ENCODE results near the gene AGAP1. TPM values are rescaled to one million over a fixed set of nuclear protein-coding genes. Genes with fewer than 3 reads are reported as not detected.

The AGAP1 gene
- total and polyA plus RNA-seq, 11 donors = 5.9 to 21.6 (median 18.9) TPM

DNA sequence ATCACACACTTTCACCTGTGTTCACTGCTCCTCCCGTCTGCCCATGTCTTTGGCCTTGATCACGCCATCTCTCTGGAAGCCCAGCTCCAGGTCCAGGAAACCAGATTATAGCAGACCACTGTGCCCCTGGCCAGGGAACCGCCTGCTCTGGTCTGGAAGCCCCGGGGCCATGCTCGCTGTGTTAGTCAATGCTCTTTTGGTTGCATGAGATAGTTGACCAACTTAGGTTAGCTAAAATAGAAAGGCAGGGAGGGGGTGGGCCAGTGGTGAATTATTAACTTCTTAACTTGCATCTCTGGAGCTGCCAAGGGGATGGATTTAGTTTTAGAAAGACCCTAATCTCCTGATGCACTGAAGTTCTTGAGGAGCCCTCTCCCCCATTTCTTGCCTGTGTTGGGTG lies 232.7 kb downstream of the AGAP1 start:
- no peak for DNase-seq
- Histone ChIP-seq H3K4me3 (no peak overlapping the region), H3K4me1 (peaks cover 0 to 38% (median 20%) of the 10 kb centered on the region in 12 donors), H3K9me3 (no peaks in the 10 kb centered on the region), H3K27me3 (no peaks in the 10 kb centered on the region), H3K36me3 (no peaks in the 10 kb centered on the region), H3K27ac (peak overlapping the region in 1 of 12 donors; percentile 77)
- intact Hi-C loops (cut with DNase I) = loop anchor here in 1 of 10 donors (5.0 kb wide), 1 partner anchor 119 kb away; no protein-coding TSS in a partner anchor
- no peak for ATAC-seq
- TF ChIP-seq POLR2A (IDR thresholded peaks at IDR 0.05) = no peak
- TF ChIP-seq, protein P1, sequence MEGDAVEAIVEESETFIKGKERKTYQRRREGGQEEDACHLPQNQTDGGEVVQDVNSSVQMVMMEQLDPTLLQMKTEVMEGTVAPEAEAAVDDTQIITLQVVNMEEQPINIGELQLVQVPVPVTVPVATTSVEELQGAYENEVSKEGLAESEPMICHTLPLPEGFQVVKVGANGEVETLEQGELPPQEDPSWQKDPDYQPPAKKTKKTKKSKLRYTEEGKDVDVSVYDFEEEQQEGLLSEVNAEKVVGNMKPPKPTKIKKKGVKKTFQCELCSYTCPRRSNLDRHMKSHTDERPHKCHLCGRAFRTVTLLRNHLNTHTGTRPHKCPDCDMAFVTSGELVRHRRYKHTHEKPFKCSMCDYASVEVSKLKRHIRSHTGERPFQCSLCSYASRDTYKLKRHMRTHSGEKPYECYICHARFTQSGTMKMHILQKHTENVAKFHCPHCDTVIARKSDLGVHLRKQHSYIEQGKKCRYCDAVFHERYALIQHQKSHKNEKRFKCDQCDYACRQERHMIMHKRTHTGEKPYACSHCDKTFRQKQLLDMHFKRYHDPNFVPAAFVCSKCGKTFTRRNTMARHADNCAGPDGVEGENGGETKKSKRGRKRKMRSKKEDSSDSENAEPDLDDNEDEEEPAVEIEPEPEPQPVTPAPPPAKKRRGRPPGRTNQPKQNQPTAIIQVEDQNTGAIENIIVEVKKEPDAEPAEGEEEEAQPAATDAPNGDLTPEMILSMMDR (IDR thresholded peaks at IDR 0.05) = no peak
- 97 to 99% (median 97%) methylated on average over 5 of the region's 5 CpGs for WGBS, 4 donors

DNA sequence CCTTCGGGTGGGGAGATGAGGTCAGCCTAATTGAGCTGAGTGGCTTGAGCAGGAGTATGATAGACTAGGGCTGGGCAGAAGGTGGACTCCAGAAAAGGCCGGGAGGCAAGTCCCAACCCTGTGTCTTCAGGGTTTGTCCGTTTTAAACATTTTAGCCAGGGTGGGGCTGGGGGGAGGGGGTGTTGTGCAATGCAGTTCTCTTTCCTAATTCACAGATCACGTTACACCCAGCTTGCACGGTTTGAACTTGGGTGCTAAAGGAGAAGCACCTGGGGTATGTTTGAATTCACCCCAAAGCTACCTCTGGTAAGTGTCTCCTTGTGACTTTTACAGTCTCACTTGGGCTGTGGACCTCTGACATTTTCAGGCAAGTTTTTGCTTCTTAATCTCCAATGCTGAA lies 233.3 kb downstream of the AGAP1 start:
- WGBS, 4 donors = 82 to 88% (median 84%) methylated on average over 5 of the region's 5 CpGs
- intact Hi-C loops (cut with DNase I) = loop anchor here in 1 of 10 donors (5.0 kb wide), 1 partner anchor 120 kb away; no protein-coding TSS in a partner anchor
- peaks cover 0 to 38% (median 20%) of the 10 kb centered on the region in 12 donors for H3K4me1 ChIP-seq
- H3K27me3 ChIP-seq = no peaks in the 10 kb centered on the region
- DNase-seq (no peak), ATAC-seq (no peak)
- H3K27ac ChIP-seq = peak overlapping the region in 1 of 12 donors; percentile 25
- H3K9me3 ChIP-seq = no peaks in the 10 kb centered on the region
- TF ChIP-seq POLR2A (IDR thresholded peaks at IDR 0.05) = no peak
- TF ChIP-seq, protein P1 (IDR thresholded peaks at IDR 0.05) = no peak
- no peak overlapping the region for H3K4me3 ChIP-seq
- no peaks in the 10 kb centered on the region for H3K36me3 ChIP-seq

DNA sequence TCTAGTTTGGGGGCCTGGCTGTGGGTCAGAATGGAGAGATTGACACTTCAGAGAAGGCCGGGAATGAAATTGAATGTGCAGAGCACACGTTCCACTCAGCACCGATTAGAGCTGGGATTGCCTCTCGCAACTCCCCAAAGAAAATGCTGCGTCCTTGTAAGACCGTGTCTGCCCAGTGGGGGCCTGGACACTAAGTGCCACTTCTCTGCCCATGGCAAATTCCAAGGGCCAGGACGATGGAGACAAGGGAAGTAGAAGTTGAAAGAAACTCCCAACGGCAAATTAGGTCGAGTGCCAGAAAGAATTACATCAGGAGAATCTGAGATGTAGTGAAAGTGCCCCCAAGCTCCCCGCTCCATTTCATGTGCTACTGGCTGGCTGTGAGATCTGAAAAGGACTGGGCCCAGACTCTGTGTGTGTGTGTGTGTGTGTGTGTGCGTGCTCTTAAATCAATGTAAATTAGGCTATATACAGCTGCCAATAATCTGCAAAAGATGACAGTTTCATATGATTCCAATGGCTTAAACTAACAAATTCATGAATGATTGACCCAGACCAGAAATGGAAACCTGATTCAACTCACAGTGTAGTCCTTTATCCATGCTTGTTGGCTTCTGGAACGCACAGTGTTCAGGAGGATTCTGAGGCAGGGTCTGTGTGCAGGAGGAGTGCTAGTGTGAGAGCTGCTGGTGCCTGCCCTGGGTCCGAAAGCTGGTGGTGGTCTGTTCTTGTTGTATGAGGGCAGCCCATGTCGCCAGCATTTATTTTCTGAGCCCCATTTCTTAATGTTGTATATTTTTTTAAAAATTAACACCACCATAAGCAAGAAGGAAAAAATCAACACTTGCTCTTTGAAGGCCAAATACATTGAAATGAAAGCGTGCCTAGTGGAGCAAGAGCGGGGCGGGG lies 234.3 kb downstream of the AGAP1 start:
- peaks cover 0 to 41% (median 20%) of the 10 kb centered on the region in 12 donors for H3K4me1 ChIP-seq
- ATAC-seq = no peak
- intact Hi-C loops (cut with DNase I) = loop anchor here in 1 of 10 donors (5.0 kb wide), 1 partner anchor 121 kb away; no protein-coding TSS in a partner anchor

More for the DNA sequence above, 234.3 kb downstream of the AGAP1 start:
- Histone ChIP-seq H3K36me3 (no peaks in the 10 kb centered on the region), H3K27ac (peak overlapping the region in 1 of 12 donors; percentile 25), H3K27me3 (no peaks in the 10 kb centered on the region), H3K4me3 (no peak overlapping the region), H3K9me3 (no peaks in the 10 kb centered on the region)
- TF ChIP-seq POLR2A (IDR thresholded peaks at IDR 0.05) = no peak
- TF ChIP-seq, protein P1 (IDR thresholded peaks at IDR 0.05) = no peak
- DNase-seq = no peak
- 83 to 88% (median 86%) methylated on average over 17 of the region's 17 CpGs for WGBS, 4 donors

Measured in heart left ventricle (tissue), 16 donors.